ENCODE data around the gene SPEG.

Gene SPEG

DNA sequence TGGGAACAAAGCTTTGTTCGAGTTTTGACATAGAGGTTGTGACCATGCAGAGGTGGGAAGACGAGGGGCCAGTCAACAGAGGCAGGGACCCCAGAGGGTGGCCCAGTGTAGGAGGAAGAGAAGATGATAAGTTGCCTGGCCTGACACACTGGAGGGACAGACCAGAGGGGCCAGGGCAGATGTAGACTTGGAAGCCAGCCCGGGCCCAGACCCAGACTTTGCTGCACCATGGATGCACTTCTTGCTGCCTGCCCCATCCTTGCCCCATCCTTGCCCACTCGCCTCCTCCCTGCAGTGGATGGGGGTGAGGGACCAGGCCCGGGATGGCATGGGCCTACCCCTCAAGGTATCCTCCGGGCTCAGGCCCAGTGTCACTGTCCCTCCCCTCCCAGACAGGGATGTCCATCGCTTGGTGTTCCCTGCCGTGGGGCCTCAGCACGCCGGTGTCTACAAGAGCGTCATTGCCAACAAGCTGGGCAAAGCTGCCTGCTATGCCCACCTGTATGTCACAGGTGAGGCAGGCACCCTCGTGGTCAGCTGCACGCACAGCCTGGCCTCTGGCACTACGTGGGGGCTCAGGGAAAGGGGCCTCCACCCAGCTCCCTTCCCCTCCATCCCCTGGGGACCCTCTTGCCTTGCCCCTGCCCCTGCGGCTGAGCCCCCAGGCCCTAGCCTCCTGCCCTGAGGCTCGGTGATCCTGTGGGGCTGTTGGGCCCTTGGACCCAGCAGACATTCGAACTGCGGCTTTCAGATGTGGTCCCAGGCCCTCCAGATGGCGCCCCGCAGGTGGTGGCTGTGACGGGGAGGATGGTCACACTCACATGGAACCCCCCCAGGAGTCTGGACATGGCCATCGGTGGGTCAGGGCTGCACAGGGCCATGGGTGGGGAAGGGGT lies 37.1 kb downstream of the SPEG start:
- no peak for TF ChIP-seq CTCF (IDR thresholded peaks at IDR 0.05; ENCODE audit: borderline replicate concordance, control extremely low read depth, extremely low read depth, insufficient read depth, missing control alignments)
- no peak for DNase-seq (ENCODE audit: low spot score)
- in situ Hi-C loops (cut with MboI; ENCODE audit: low sequenced_read_pairs, unreplicated experiment) = no loop called here

DNA sequence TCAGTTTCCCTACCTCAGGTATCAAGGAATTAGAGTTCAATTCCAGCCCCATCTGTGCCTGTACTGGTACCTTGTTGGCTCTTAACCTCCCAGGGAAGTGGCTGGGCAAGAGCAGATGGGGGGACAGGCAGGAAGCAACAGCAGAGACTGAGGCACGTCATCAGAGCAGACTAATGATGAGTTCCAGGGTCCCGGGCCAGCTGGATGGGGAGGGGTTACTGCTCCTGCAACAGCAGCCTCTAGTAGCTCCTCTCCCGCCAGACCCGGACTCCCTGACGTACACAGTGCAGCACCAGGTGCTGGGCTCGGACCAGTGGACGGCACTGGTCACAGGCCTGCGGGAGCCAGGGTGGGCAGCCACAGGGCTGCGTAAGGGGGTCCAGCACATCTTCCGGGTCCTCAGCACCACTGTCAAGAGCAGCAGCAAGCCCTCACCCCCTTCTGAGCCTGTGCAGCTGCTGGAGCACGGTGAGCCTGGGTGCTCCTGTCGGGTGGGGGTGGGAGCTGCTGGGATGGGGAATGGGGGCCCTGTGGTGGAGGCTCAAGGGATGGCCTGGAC lies 38.1 kb downstream of the SPEG start:
- TF ChIP-seq CTCF (IDR thresholded peaks at IDR 0.05; ENCODE audit: borderline replicate concordance, control extremely low read depth, extremely low read depth, insufficient read depth, missing control alignments) = no peak
- in situ Hi-C loops (cut with MboI; ENCODE audit: low sequenced_read_pairs, unreplicated experiment) = no loop called here
- DNase-seq (ENCODE audit: low spot score) = no peak

- no peak for TF ChIP-seq CTCF (IDR thresholded peaks at IDR 0.05; ENCODE audit: borderline replicate concordance, control extremely low read depth, extremely low read depth, insufficient read depth, missing control alignments)
- DNase-seq (ENCODE audit: low spot score) = no peak
- in situ Hi-C loops (cut with MboI; ENCODE audit: low sequenced_read_pairs, unreplicated experiment) = no loop called here
These were observed 38.9 kb downstream of the SPEG start for GRCh38 chr2:219473511-219473910.

DNA sequence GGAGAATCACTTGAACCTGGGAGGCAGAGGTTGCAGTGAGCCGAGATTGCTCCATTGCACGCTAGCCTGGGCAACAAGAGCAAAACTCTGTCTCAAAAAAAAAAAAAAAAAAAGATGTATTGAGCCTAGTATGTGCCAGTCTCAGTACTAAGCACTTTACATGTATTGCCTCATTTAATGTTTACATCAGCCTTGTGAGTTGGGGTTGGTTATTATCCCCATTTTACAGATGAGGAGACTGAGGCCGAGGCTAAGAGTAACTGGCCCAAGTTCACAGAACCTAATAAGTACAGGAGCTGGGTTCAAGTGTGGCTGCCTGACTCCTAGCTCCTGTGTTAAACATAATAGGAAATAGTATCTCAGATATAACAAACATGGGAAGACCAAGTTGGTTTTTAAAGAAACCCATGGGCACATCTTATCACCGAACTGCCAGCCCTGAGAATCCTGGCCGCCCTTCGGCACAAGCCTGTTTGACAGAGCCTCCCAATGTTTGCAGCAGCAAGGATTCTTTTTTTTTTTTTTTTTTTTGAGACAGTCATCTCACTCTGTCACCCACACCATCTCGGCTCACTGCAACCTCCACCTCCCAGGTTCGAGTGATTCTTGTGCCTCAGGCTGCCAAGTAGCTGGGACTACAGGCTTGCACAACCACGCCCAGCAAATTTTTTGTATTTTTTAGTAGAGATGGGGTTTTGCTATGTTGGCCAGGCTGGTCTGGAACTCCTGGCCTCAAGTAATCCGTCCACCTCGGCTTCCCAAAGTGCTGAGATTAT lies 39.8 kb downstream of the SPEG start:
- in situ Hi-C loops (cut with MboI; ENCODE audit: low sequenced_read_pairs, unreplicated experiment) = no loop called here

GRCh38 chr2:219475278-219475677 lies 40.6 kb downstream of the SPEG start:
- no peak for DNase-seq (ENCODE audit: low spot score)
- TF ChIP-seq CTCF (IDR thresholded peaks at IDR 0.05; ENCODE audit: borderline replicate concordance, control extremely low read depth, extremely low read depth, insufficient read depth, missing control alignments) = no peak
- in situ Hi-C loops (cut with MboI; ENCODE audit: low sequenced_read_pairs, unreplicated experiment) = no loop called here

More for the DNA sequence above, 39.8 kb downstream of the SPEG start:
- DNase-seq (ENCODE audit: low spot score) = no peak
- TF ChIP-seq CTCF (IDR thresholded peaks at IDR 0.05; ENCODE audit: borderline replicate concordance, control extremely low read depth, extremely low read depth, insufficient read depth, missing control alignments) = no peak
